Mesendoderm (in vitro differentiated cells): Measurements from ENCODE around the gene CCNY.

Experiments
- DNase-seq: peaks from one replicate; pipeline ENCODE4 v3.0.0; 2013
- H2AK5ac ChIP-seq: 2 replicates; pipeline ENCODE4 v1.6.1; 2013; ENCODE audit warnings: low read length, inconsistent platforms
- H2BK120ac ChIP-seq: 2 replicates; pipeline ENCODE4 v1.6.1; 2013; ENCODE audit warnings: low read depth, mild to moderate bottlenecking, low read length, moderate library complexity, mixed read lengths
- H2BK15ac ChIP-seq: replicated peaks from 2 replicates; pipeline ENCODE4 v1.6.1; 2013; ENCODE audit warnings: low read depth, mild to moderate bottlenecking, moderate library complexity
- H2BK5ac ChIP-seq: 2 replicates; pipeline ENCODE4 v1.6.1; 2013; ENCODE audit warnings: low read length, inconsistent platforms
- H3K18ac ChIP-seq: 2 replicates; pipeline ENCODE4 v1.6.1; 2013; ENCODE audit warnings: mild to moderate bottlenecking, low read length, mixed read lengths
- H3K23ac ChIP-seq: one replicate; pipeline ENCODE4 v1.6.1; 2013; ENCODE audit warnings: low read length
- H3K27ac ChIP-seq: 2 replicates; pipeline ENCODE4 v1.5.1; 2013; ENCODE audit warnings: low read depth, mild to moderate bottlenecking, inconsistent platforms, low read length, moderate library complexity
- H3K27me3 ChIP-seq: 2 replicates; pipeline ENCODE4 v1.6.1; 2013; ENCODE audit warnings: low read length, control low read depth, mild to moderate bottlenecking, inconsistent platforms; ENCODE audit not compliant: insufficient read depth, poor library complexity
- H3K36me3 ChIP-seq: 2 replicates; pipeline ENCODE4 v1.6.1; 2013; ENCODE audit warnings: low read length, inconsistent platforms; ENCODE audit not compliant: control insufficient read depth, insufficient read depth
- H3K4ac ChIP-seq: one replicate; pipeline ENCODE4 v1.6.1; 2013; ENCODE audit warnings: low read depth, mild to moderate bottlenecking, low read length, moderate library complexity
- H3K4me1 ChIP-seq: 2 replicates; pipeline ENCODE4 v1.6.1; 2013; ENCODE audit warnings: low read depth, low read length, inconsistent platforms; ENCODE audit not compliant: control insufficient read depth
- H3K4me2 ChIP-seq: 2 replicates; pipeline ENCODE4 v1.6.1; 2013; ENCODE audit warnings: low read length
- H3K4me3 ChIP-seq: 2 replicates; pipeline ENCODE4 v1.5.1; 2013; ENCODE audit warnings: mild to moderate bottlenecking, low read length
- H3K56ac ChIP-seq: one replicate; pipeline ENCODE4 v1.6.1; 2013; ENCODE audit warnings: low read length
- H3K79me1 ChIP-seq: 2 replicates; pipeline ENCODE4 v1.6.1; 2013; ENCODE audit warnings: low read length, inconsistent platforms
- H3K79me2 ChIP-seq: 2 replicates; pipeline ENCODE4 v1.6.1; 2013; ENCODE audit warnings: mild to moderate bottlenecking, low read length; ENCODE audit not compliant: control insufficient read depth, insufficient read depth
- H3K9ac ChIP-seq: 2 replicates; pipeline ENCODE4 v1.6.1; 2013; ENCODE audit warnings: low read length, inconsistent platforms
- H4K5ac ChIP-seq: one replicate; pipeline ENCODE4 v1.6.1; 2013; ENCODE audit warnings: low read length
- H4K8ac ChIP-seq: one replicate; pipeline ENCODE4 v1.6.1; 2013; ENCODE audit warnings: low read depth, mild to moderate bottlenecking, control low read depth, low read length, moderate library complexity
- WGBS: extraction: QIAGEN DNeasy Blood & Tissue Kit; methylation state at CpG from one replicate; pipeline ENCODE4 v1.1.7; 2013; ENCODE audit warnings: low lambda C conversion rate, missing lambda C conversion rate; ENCODE audit not compliant: insufficient coverage; ENCODE audit errors: extremely low coverage; 5-methylcytosine and 5-hydroxymethylcytosine counted together

The CCNY gene

DNA sequence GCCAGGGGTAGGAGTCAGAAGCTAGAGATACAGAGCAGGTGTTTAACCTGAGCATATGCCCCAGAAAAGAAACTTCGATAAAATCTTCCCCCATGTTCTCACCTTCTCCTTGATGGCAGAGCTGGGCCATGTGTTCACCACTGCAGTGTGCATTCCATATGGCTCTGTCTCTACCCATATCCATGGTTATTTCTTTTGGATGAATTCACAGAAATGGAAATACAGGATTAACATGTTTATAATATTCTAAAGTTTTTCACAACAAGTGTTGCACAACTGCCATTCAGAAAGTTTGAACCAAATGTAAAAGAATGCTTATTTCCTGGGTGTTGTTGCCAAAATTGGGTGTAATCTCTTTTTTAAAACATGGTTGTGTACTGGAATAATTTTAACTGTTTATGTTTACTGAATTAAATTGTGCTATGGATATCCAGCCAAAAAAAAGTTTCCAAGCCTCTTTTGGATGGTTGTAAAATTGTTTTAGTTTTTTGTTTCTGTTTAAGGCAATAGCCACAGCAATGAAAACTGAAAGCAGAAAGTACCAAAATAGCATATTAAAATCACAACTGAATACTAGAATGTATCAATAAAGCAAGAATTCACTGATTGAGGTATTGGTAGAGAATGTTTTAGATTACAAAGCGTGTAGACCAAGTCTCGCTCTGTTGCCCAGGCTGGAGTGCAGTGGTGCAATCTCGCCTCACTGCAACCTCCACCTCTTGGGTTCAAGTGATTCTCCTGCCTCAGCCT lies 19.9 kb upstream of the CCNY start:
- WGBS = no CpG with 5 or more reads among the region's 4 CpGs
- Histone ChIP-seq H3K23ac (no peak overlapping the region), H3K9ac (no peak overlapping the region)

DNA sequence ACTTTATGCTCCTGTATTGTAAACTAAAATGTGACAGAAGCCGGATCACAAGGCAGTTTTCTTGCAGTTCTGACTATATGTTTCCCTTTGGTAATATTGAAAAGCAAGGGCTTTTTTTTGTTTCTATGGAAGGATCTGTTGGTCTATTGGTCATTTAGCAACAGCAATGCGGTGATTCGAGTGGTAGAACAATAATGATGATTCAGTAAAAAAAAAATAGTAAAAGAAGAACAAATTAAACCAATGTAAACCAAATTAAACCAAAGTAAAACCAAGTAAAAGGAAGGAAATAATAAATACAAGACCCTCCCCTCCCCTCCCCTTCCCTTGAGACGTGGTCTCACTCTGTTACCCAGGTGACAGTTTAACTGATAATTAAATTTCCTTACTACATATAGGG lies 17.8 kb upstream of the CCNY start:
- Histone ChIP-seq H3K4ac (no peak overlapping the region), H3K23ac (no peak overlapping the region), H3K56ac (no peak overlapping the region), H3K79me1 (no peaks in the 10 kb centered on the region), H3K9ac (no peak overlapping the region), H3K36me3 (no peaks in the 10 kb centered on the region), H3K79me2 (no peaks in the 10 kb centered on the region), H3K4me2 (no peak overlapping the region), H2BK5ac (no peak overlapping the region), H2BK15ac (no peak overlapping the region), H4K5ac (no peak overlapping the region), H3K27me3 (no peaks in the 10 kb centered on the region), H4K8ac (no peak overlapping the region), H2BK120ac (no peak overlapping the region), H2AK5ac (no peak overlapping the region), H3K18ac (no peak overlapping the region), H3K27ac (no peak overlapping the region), H3K4me1 (no peaks in the 10 kb centered on the region), H3K4me3 (no peak overlapping the region)
- no CpG with 5 or more reads among the region's 4 CpGs for WGBS
- DNase-seq = no peak

More for the DNA sequence above, 19.9 kb upstream of the CCNY start:
- H3K27me3 ChIP-seq = no peaks in the 10 kb centered on the region
- no peak overlapping the region for H3K4me2 ChIP-seq
- no peaks in the 10 kb centered on the region for H3K4me1 ChIP-seq
- no peaks in the 10 kb centered on the region for H3K79me1 ChIP-seq
- no peak overlapping the region for H3K18ac ChIP-seq
- DNase-seq = no peak
- H3K56ac ChIP-seq = no peak overlapping the region
- H3K4ac ChIP-seq = no peak overlapping the region
- H2BK15ac ChIP-seq = no peak overlapping the region
- H2BK120ac ChIP-seq = no peak overlapping the region
- no peak overlapping the region for H2BK5ac ChIP-seq
- no peak overlapping the region for H4K5ac ChIP-seq
- H2AK5ac ChIP-seq = no peak overlapping the region
- H3K4me3 ChIP-seq = no peak overlapping the region
- no peaks in the 10 kb centered on the region for H3K36me3 ChIP-seq
- no peak overlapping the region for H4K8ac ChIP-seq
- no peak overlapping the region for H3K27ac ChIP-seq
- H3K79me2 ChIP-seq = no peaks in the 10 kb centered on the region

DNA sequence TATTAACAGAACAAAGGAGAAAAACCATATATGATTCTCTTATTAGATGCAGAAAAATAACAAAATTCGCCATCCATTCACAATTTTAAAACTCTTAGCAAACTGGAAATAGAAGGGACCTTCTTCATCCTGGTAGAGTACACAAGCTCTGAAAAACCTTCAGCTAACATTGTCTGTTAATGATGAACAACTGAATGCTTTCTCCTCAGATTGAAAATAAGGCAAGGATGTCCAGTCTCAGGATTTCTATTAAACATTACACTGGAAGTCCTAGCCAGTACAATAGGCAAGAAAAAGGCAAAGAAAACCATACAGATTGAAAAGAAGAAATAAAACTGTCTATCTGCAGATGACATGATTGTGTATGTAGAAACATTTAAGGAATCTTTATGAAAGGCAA lies 16.0 kb upstream of the CCNY start:
- peaks cover 1% of the 10 kb centered on the region for H3K79me1 ChIP-seq
- no peak overlapping the region for H3K23ac ChIP-seq
- H3K27me3 ChIP-seq = no peaks in the 10 kb centered on the region
- WGBS = no CpG with 5 or more reads among the region's 1 CpG
- H4K5ac ChIP-seq = no peak overlapping the region
- H3K4me1 ChIP-seq = no peaks in the 10 kb centered on the region
- H3K79me2 ChIP-seq = no peaks in the 10 kb centered on the region
- H3K9ac ChIP-seq = no peak overlapping the region
- H4K8ac ChIP-seq = no peak overlapping the region
- no peak overlapping the region for H3K4me2 ChIP-seq
- H2BK5ac ChIP-seq = no peak overlapping the region
- H2BK15ac ChIP-seq = no peak overlapping the region
- H3K36me3 ChIP-seq = no peaks in the 10 kb centered on the region
- no peak for DNase-seq
- no peak overlapping the region for H3K27ac ChIP-seq
- H3K4me3 ChIP-seq = no peak overlapping the region
- H3K18ac ChIP-seq = no peak overlapping the region
- H2AK5ac ChIP-seq = no peak overlapping the region
- no peak overlapping the region for H3K4ac ChIP-seq
- no peak overlapping the region for H3K56ac ChIP-seq
- no peak overlapping the region for H2BK120ac ChIP-seq

DNA sequence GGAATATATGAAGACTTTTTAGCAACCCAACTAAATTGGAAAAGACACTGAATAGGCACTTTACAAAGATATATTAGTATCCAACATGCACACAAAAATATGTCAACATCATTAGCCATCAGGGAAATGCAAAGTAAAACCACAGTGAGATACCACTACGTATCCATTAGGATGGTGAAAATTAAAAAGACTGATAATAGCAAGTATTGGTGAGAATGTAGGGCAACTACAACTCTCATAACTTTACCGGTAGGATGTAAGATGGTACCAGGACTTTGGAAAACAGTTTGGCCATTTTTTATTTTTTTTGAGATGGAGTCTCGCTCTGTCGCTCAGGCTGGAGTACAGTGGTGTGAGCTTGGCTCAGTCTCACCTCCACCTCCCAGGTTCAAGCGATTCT lies 13.7 kb upstream of the CCNY start:
- Histone ChIP-seq H3K18ac (no peak overlapping the region), H4K8ac (no peak overlapping the region), H3K4me1 (no peaks in the 10 kb centered on the region), H2BK15ac (no peak overlapping the region), H3K9ac (no peak overlapping the region), H2AK5ac (no peak overlapping the region), H3K27me3 (no peaks in the 10 kb centered on the region), H3K23ac (no peak overlapping the region), H2BK120ac (no peak overlapping the region), H3K56ac (no peak overlapping the region), H3K36me3 (no peaks in the 10 kb centered on the region), H3K79me1 (peaks cover 1% of the 10 kb centered on the region), H3K4ac (no peak overlapping the region), H3K4me3 (no peak overlapping the region), H4K5ac (no peak overlapping the region), H2BK5ac (no peak overlapping the region), H3K79me2 (no peaks in the 10 kb centered on the region), H3K4me2 (no peak overlapping the region), H3K27ac (no peak overlapping the region)
- no CpG with 5 or more reads among the region's 5 CpGs for WGBS
- no peak for DNase-seq

DNA sequence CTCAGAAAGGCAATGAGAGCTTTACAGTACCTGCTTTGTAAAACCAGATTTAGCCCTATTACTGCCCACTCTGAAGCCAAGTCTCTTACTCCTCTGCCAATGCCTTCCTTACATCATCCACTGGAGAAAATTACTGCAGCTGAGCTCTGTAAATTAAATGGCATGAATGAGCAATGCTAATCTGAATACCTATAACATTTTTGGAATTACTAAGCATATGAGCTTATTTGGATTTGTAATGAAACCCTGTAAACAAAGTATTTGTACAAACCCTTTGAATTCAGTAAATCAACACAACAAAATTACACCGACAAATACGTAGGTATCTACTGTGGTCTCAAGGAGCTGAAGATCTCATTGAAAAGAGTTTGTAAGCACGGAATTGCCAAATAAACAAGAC lies 12.1 kb upstream of the CCNY start:
- H4K5ac ChIP-seq = no peak overlapping the region
- H3K36me3 ChIP-seq = no peaks in the 10 kb centered on the region
- no peak overlapping the region for H3K4me2 ChIP-seq
- peaks cover 1% of the 10 kb centered on the region for H3K79me1 ChIP-seq
- no CpG with 5 or more reads among the region's 3 CpGs for WGBS
- H3K18ac ChIP-seq = no peak overlapping the region
- no peaks in the 10 kb centered on the region for H3K4me1 ChIP-seq
- no peaks in the 10 kb centered on the region for H3K27me3 ChIP-seq
- no peak overlapping the region for H2AK5ac ChIP-seq
- no peaks in the 10 kb centered on the region for H3K79me2 ChIP-seq
- H3K9ac ChIP-seq = no peak overlapping the region
- DNase-seq = peak; percentile 25
- no peak overlapping the region for H2BK120ac ChIP-seq
- H2BK5ac ChIP-seq = no peak overlapping the region
- no peak overlapping the region for H3K56ac ChIP-seq
- H4K8ac ChIP-seq = no peak overlapping the region
- H3K4me3 ChIP-seq = no peak overlapping the region
- no peak overlapping the region for H3K27ac ChIP-seq
- H3K4ac ChIP-seq = no peak overlapping the region
- H3K23ac ChIP-seq = no peak overlapping the region
- H2BK15ac ChIP-seq = no peak overlapping the region
